IMR-90 (cell line): ENCODE results near the gene WIPI1.

Experiments used
- BHLHE40 ChIP-seq: fragments of 150-350 bp; IDR thresholded peaks from 2 replicates; pipeline ENCODE4 v1.6.1; 2016; ENCODE audit warnings: mild to moderate bottlenecking, low read depth, low read length
- CEBPB ChIP-seq: IDR thresholded peaks from 2 replicates; pipeline ENCODE4 v1.6.1; 2012; ENCODE audit warnings: low read depth, low read length, improper control_type of control experiment
- CTCF ChIP-seq: conservative IDR thresholded peaks from 2 replicates; pipeline ENCODE4 v1.5.1; 2012; ENCODE audit warnings: mild to moderate bottlenecking, low read depth, low read length, improper control_type of control experiment
- FOS ChIP-seq: fragments of 150-350 bp; IDR thresholded peaks from 2 replicates; pipeline ENCODE4 v1.6.1; 2016; ENCODE audit warnings: low read depth, low read length
- MAFK ChIP-seq: IDR thresholded peaks from 2 replicates; pipeline ENCODE4 v1.6.1; 2012; ENCODE audit warnings: low read depth, low read length, improper control_type of control experiment
- MAZ ChIP-seq: IDR thresholded peaks from 2 replicates; pipeline ENCODE4 v1.6.1; 2012; ENCODE audit warnings: low read depth, mild to moderate bottlenecking, low read length, improper control_type of control experiment, moderate library complexity, borderline replicate concordance
- MXI1 ChIP-seq: IDR thresholded peaks from 2 replicates; pipeline ENCODE4 v1.6.1; 2012; ENCODE audit warnings: low read depth, mild to moderate bottlenecking, low read length, moderate library complexity, borderline replicate concordance
- POLR2A ChIP-seq: IDR thresholded peaks from 2 replicates; pipeline ENCODE4 v1.6.1; 2012; ENCODE audit warnings: mild to moderate bottlenecking, low read depth, low read length
- RAD21 ChIP-seq: IDR thresholded peaks from 2 replicates; pipeline ENCODE4 v1.6.1; 2012; ENCODE audit warnings: low read length, improper control_type of control experiment
- RCOR1 ChIP-seq: IDR thresholded peaks from 2 replicates; pipeline ENCODE4 v1.6.1; 2012; ENCODE audit warnings: mild to moderate bottlenecking, low read length, improper control_type of control experiment; ENCODE audit not compliant: insufficient replicate concordance
- RFX5 ChIP-seq: IDR thresholded peaks from 2 replicates; pipeline ENCODE4 v1.8.0; 2012; ENCODE audit warnings: low read depth, mild to moderate bottlenecking, low read length, moderate library complexity
- SMC3 ChIP-seq: fragments of 150-350 bp; IDR thresholded peaks from 2 replicates; pipeline ENCODE4 v1.6.1; 2016; ENCODE audit warnings: low read depth, mild to moderate bottlenecking, antibody characterized with exemption, low read length, moderate library complexity
- USF2 ChIP-seq: fragments of 150-350 bp; IDR thresholded peaks from 2 replicates; pipeline ENCODE4 v1.6.1; 2017; ENCODE audit warnings: mild to moderate bottlenecking, antibody characterized with exemption, low read length, low read depth
- TF ChIP-seq, protein P1 (sequence below): fragments of 150-350 bp; IDR thresholded peaks from 2 replicates; pipeline ENCODE4 v1.6.1; 2016; ENCODE audit warnings: low read depth, mild to moderate bottlenecking, low read length, moderate library complexity, borderline replicate concordance

DNA sequence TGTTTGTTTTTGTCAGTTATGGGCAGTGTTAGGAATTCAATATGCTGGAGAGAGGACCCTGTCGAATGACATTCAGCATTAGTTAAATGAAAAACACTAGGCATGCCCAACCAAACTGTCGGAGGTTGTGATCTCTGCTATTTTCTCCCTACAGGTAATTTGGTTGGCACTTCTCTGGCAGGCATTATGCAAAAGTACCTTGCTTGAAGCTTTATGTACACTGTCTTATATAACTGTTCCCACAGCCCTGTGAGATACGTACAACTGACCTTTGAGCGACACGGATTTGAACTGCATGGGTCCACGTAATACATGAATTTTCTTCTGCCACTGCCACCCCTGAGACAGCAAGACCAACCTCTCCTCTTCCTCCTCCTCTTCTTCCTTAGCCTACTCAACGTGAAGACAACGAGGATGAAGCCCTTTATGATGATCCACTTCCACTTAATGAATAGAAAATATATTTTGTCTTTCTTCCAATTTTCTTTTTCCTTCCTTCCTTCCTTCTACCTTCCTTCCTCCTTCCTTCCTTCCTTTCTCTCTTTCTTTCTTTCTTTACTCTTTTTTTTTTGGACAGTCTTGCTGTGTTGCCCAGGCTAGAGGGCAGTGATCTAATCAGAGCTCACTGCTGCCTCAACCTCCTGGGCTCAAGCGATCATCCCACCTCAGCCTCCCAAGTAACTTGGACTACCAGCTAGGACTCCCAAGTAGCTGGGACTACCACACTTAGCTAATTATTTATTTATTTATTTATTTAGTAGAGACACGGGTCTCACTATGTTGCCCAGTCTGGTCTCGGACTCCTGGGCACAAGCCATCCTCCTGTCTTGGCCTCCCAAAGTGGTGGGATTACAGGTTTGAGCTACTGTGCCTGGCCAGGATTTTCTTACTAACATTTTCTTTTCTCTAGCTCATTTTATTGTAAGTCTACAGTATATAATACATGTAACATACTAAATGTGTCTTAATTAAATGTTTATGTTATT is 77.3 kb downstream of the WIPI1 start:
- TF ChIP-seq RAD21 (no peak), CTCF (no peak), BHLHE40 (no peak), RCOR1 (no peak), RFX5 (no peak), POLR2A (no peak; the same call in 1 of the 2 replicates), MAFK (no peak), CEBPB (no peak), MXI1 (no peak), MAZ (no peak), FOS (no peak), USF2 (no peak), SMC3 (no peak)
- TF ChIP-seq, protein P1, sequence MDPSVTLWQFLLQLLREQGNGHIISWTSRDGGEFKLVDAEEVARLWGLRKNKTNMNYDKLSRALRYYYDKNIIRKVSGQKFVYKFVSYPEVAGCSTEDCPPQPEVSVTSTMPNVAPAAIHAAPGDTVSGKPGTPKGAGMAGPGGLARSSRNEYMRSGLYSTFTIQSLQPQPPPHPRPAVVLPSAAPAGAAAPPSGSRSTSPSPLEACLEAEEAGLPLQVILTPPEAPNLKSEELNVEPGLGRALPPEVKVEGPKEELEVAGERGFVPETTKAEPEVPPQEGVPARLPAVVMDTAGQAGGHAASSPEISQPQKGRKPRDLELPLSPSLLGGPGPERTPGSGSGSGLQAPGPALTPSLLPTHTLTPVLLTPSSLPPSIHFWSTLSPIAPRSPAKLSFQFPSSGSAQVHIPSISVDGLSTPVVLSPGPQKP = no peak
